Measurements from ENCODE around the gene FOXJ2.
A peak's percentile ranks its signal among the peaks of the same experiment; 100 is the strongest.
"Not testable (repeated sequence)": the region's sequence is repeated elsewhere in the genome, so short reads cannot be mapped to it uniquely, and the experiment has no call there.

GRCh38 chr12:8084351-8084750, 51.8 kb downstream of the FOXJ2 start:
- TF ChIP-seq CTCF (IDR thresholded peaks at IDR 0.05; ENCODE audit: insufficient read depth, low read length); SPI1 (IDR thresholded peaks at IDR 0.05; ENCODE audit: borderline replicate concordance, low read depth): not testable (repeated sequence)
- 0 out of 2 replicates have a peak, but pooled peaks have one; percentile 22 for TF ChIP-seq POLR2AphosphoS5 (IDR thresholded peaks at IDR 0.05; ENCODE audit: low read depth)
